HG03354 (cell line): Measurements from ENCODE around the gene SLC25A41.
A peak's percentile ranks its signal among the peaks of the same experiment; 100 is the strongest.

ENCODE experiments used
- ATAC-seq: cut with Tn5 transposase; IDR thresholded peaks from one replicate; pipeline ENCODE4 v1.9.1; 2021; ENCODE audit warnings: mild to moderate bottlenecking; ENCODE audit not compliant: unreplicated experiment, poor library complexity, severe bottlenecking

The SLC25A41 gene

DNA sequence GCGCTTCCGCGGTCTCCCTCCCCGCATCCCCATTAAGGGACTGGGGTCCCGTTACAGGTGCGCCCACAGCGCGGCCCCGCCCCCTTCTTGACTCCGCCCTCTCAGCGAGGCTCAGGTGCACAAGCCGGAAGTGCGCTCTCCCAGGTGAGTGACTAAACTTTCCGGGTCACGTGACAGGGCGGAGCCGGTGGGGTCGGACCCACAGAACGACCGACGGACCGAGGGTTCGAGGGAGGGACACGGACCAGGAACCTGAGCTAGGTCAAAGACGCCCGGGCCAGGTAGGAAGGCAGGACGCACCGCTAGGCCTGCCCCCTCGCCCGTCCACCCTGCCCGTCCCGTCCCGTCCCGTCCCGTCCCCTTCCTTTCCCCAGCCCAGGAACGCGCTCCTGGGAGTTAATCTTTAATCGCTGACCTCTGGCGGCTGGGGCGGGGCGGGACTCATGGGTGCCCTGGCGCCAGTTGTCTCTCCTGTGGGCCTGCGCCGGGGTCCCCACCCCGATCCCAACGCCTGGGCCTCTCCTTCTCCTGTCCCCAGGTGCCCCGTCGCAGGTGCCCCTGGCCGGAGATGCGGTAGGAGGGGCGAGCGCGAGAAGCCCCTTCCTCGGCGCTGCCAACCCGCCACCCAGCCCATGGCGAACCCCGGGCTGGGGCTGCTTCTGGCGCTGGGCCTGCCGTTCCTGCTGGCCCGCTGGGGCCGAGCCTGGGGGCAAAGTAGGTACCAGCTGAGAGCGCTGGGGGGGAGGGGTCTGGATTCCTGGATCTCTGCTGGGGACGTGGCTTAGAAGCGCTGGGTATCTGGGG is 30.7 kb upstream of the SLC25A41 start, which contains the start of gene CRB3:
Gene CRB3, plus strand, starts transcription at position 202 of the 804 bp plus-strand sequence. Its CDS starts 431 bp downstream, at position 633.
- ATAC-seq, result no peak

DNA sequence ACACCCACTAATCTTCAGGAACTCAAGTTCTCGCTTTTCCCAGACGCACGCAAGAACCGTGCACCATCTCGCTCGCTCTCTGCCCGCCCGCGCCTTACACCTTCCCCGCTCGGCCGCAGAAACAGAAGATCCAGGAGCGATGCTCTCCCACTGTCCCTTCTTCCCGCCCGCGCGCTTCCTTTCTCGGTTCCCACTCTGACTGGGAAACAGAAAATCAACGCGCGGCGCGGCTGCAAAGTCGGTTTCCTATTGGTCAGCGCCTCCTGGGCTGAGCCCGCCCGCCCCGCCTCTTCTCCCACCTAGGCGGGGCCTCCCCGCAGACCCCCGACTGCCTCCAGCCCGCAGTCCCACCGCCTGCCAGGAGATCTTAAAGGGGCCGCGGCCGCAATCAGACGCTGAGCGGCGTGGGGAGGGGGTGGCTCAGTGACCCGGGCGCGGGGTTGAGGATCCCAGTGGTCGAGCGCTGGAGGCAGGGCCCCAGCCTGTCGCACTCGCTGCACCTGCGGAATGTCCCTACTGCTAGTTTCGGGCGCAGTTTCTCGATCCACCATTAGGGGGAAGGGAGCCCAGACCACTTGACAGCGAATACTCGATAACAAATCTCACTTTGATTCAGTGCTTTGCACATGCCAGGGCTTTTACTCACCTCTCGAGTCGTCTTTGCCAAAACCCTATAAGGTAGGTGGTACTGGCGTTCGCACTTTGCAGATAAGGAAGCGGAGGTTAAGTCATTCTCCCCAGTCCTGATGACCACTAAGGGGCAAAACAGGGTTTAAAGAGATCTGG is 26.7 kb upstream of the SLC25A41 start:
- ATAC-seq, result peak; percentile 77

- ATAC-seq, result peak; percentile 29
Measured at GRCh38 chr19:6459262-6460098, 25.9 kb upstream of the SLC25A41 start, which contains the start of gene SLC25A23. Gene SLC25A23 (minus strand): TSS chr19:6459792. CDS start chr19:6459628, 164 bp downstream.

DNA sequence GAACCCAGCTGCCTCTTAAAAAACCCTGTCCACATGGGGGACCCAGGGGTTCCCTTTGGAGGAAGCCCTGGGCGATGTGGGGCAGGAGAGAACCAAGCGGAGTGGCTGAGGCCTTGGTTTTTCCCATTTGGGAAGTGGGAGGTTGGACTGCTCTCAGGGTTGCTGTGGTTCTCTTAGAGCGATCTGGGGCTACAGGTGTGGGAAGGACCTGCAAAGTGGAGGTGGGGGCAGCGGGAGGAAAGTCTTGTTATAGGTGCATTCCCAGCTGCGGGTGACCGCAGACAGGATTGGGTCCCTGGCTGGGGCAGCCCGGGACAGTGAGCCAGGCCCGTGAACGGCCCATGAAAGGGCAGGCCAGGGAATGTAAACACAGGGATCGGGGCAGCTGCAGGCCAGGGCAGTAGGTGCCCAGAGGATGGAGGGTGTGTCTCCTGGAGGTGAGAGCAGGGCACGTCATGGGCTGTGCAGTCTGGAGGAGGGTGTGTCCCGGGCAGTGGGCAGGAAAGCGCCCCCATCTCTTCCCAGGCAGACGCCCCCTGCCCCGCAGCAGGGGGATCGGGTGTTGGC is 25.2 kb upstream of the SLC25A41 start:
- ATAC-seq, result no peak

GRCh38 chr19:6457958-6458694 is 24.6 kb upstream of the SLC25A41 start:
- ATAC-seq, result no peak

GRCh38 chr19:6455924-6456323 is 22.4 kb upstream of the SLC25A41 start:
- ATAC-seq, result no peak

DNA sequence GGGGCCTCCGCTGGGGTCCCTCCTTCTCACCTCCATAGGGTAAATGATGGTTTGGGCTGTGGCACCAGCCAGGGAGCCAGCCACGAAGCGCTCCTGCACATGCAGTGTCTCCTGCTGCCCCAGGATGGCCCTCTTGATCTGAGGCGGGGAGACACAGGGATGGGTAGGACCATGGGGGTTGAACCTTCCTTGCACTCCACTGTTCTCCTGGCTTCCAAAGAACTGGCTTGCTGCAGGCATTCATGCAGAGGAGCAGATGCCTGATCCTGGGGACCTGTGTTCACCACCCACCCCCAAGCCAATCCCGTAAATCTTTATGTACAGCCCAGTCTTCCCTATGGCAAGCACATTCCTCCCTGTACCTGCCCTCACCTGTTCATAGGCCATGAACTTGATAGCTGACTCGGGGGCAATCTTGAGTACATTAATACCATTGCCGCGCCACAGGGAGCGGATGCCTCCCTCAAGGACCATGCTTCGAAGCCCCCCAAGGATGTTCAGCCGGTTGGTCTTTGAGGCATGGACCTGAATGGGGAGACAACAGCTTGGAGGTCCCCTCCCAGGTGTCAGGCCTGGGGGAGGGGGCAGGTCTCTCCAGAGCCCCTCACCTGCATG is 20.5 kb upstream of the SLC25A41 start:
- ATAC-seq, result no peak

- ATAC-seq, result no peak
Measured at GRCh38 chr19:6452899-6453298, 19.3 kb upstream of the SLC25A41 start.

DNA sequence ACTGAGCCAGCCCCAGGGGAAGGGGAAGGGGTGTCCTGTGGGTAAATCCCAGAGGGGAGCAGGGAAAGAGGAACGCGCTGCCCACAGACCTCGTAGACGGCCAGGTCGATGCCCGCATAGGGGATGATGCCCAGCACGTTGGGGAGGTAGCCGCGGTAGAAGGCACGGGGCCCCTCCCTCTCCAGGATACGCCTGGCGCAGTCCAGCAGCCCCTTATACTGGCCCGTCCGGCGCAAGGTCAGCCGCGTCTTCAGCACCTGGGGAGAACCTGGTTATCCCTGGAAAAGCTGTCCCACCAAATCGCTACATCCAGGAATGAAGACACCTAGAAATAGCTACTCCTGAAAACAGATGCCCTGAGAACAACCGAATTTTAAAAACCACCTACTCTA is 18.7 kb upstream of the SLC25A41 start:
- no peak for ATAC-seq

- ATAC-seq, result no peak
Measured at GRCh38 chr19:6451583-6452222, 18.1 kb upstream of the SLC25A41 start.

DNA sequence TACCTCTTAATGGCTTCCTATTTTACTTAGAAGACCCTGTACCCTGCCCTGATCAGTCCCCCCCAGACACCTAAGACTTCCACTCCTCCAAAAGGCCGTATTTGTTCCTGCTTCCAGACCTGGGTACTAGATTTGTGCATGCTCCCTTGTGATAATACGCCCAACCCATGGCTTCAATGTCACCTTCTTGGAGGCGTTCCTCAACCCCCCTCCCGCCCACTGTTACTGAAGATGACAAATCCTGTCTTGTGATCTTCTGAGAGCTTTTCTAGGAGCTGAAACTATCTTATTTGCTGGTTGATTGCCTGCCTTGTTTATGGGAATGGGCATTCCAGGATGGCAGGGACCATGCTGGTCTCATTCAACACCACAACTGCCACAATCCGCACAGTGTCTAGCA is 16.6 kb upstream of the SLC25A41 start:
- ATAC-seq, result no peak

DNA sequence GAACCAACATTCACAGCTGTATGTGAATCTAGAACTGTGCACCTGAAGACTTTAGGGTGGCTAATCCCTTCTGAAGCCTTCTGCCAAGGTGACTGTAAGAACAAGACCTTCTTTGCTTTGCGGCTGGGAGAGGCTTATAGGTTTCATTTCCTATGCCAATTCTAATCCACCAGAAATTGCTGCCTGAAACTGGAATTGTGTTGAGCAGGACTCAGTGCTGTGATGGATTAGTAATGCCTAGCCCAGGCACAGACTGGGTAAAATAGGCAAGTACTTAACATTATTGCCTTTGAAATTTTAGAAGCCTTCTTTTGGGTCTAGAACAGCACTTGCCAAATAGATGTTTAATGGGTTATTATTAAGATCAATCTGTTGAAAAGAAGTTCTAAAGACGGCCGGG is 14.5 kb upstream of the SLC25A41 start:
- no peak for ATAC-seq

DNA sequence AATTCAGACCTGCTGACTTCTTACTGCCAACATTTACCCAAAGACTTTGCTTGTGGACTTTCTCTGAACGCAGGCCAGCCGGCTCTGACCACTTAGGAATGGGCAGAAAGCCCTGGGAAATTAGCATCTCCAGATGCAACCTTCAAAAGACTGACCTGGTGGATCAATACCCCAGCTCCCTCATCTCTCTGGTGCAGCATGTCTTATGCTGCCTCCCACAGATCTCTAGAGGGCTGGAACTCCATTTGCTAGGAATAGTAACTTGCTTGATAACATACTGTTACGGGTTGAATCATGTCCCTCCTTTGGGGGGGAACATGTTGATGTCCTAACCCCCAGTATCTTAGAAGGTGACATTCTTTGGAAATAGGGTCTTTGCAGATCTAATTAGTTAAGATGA is 12.9 kb upstream of the SLC25A41 start:
- no peak for ATAC-seq

DNA sequence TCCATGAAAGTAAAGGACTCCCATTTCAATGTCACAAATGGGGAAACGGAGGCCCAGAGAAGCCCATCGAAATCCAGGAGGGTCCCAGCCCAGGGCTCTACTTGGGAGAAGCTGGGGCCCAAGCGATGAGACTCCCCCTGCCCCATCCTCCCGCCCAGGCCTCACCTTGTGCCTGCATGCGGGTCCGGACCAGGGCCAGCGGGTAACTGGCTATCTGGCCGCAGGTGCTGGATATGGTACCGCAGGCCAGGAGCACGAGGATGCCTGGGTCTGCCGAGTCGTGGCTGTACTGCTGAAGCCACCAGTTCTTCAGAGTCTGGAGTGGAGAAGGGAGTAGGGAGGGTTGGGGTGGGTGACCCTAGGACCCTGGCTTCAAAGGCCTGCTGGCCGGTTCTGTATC is 10.4 kb upstream of the SLC25A41 start:
- no peak for ATAC-seq

DNA sequence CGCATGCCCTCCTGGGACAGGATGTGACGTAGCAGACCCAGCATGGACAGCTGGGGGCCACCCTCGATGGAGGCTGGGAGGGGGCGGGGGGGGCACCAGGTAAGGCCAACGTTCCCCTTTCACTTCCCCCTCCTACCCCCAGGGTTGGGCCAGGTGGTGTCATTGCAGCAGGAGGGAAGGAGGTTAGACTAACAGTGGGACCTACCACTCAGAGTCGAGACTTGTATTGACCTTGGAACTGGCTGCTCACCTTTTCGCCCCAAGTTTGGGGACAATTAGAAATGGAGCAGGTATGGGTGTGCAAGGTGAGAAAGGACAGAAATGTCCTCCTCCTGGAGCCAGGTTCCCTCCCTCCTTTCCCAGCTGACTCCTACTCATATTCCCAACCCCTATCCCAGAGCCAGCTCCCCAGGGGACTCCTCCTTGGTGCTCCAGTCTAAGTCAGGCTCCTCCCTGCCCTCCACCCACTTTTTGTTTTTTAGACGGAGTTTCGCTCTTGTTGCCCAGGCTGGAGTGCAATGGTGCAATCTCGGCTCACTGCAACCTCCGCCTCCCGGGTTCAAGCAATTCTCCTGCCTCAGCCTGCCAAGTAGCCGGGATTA is 8.6 kb upstream of the SLC25A41 start:
- ATAC-seq, result no peak

DNA sequence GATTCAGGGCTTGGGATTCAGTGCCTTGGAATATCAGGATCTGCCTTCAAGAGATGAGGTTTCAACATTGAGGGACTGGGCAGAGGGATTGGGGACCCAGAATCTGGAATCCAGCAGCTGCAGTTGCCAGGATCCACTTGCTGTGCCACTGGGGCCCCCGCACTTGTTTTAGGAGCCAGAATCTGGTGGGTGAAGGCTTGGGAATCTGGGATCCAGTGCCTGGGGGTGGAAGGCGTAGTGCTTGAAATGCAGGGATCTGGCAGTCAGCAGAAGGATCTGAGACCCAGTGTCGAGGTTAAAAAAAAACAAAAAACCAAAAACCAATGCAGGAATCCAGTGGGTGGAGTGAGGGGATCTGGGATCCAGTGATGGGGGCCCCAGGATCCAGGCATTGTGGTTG is 7.3 kb upstream of the SLC25A41 start:
- no peak for ATAC-seq

- ATAC-seq, result no peak
Measured at GRCh38 chr19:6439743-6440142, 6.2 kb upstream of the SLC25A41 start.

- ATAC-seq, result no peak
Measured at GRCh38 chr19:6433165-6433564, 398 bp downstream of the SLC25A41 start.
